Thyroid gland (tissue), 4 donors: ENCODE measurements around the gene SALL4.

ENCODE experiments used
- CTCF ChIP-seq, 6 experiments: fragments of 200-600 bp in 3 of 6; fragments of 450-650 bp in 3 of 6; sonication (generic) in 3 of 6; IDR thresholded peaks; one replicate each; pipeline ENCODE4 v1.5.1; 2016 to 2019; ENCODE audit warnings: antibody characterized with exemption in 6 of 6, mild to moderate bottlenecking in 2 of 6, inconsistent platforms in 1 of 6, moderate library complexity in 1 of 6
- POLR2A ChIP-seq, 2 donors: fragments of 450-650 bp; IDR thresholded peaks; one replicate each; pipeline ENCODE4 v1.6.1; 2017; ENCODE audit warnings: antibody characterized with exemption in 2 of 2, mild to moderate bottlenecking in 2 of 2, moderate library complexity in 1 of 2

GRCh38 chr20:51775241-51775640 is 27.1 kb downstream of the SALL4 start:
- no peak for TF ChIP-seq CTCF (IDR thresholded peaks at IDR 0.05)
- no peak for TF ChIP-seq POLR2A (IDR thresholded peaks at IDR 0.05)
